GM06990 (cell line): ENCODE data around the gene DOK7.

Experiments
- DNase-seq: peaks from one replicate; pipeline ENCODE4 v3.0.0-alpha.2; 2011; ENCODE audit not compliant: insufficient read length; ENCODE audit errors: extremely low read depth
- H3K27me3 ChIP-seq: replicated peaks from 2 replicates; pipeline ENCODE4 v1.6.0; 2011; ENCODE audit warnings: low read length; ENCODE audit not compliant: control insufficient read depth, insufficient read depth
- H3K36me3 ChIP-seq: 2 replicates; pipeline ENCODE4 v1.5.1; 2011; ENCODE audit warnings: low read length; ENCODE audit not compliant: control insufficient read depth, insufficient read depth
- H3K4me3 ChIP-seq: replicated peaks from 2 replicates; pipeline ENCODE4 v1.5.1; 2011; ENCODE audit warnings: low read depth, mild to moderate bottlenecking, control low read depth, low read length
- CTCF ChIP-seq: IDR thresholded peaks from 2 replicates; pipeline ENCODE4 v1.5.1; 2011; ENCODE audit warnings: low read length, control low read depth, mild to moderate bottlenecking, inconsistent platforms; ENCODE audit not compliant: insufficient read depth, poor library complexity, severe bottlenecking

The DOK7 gene

GRCh38 chr4:3520796-3521600, 57.9 kb downstream of the DOK7 start:
- Histone ChIP-seq H3K4me3 (no peak overlapping the region), H3K27me3 (no peaks in the 10 kb centered on the region), H3K36me3 (peaks cover 49% of the 10 kb centered on the region)
- DNase-seq, result no peak
- no peak for TF ChIP-seq CTCF

GRCh38 chr4:3521621-3522325, 58.7 kb downstream of the DOK7 start:
- Histone ChIP-seq H3K36me3 (peaks cover 48% of the 10 kb centered on the region), H3K27me3 (no peaks in the 10 kb centered on the region), H3K4me3 (no peak overlapping the region)
- TF ChIP-seq CTCF, result no peak
- DNase-seq, result no peak

- no peak for DNase-seq
- Histone ChIP-seq H3K27me3 (no peaks in the 10 kb centered on the region), H3K36me3 (peaks cover 43% of the 10 kb centered on the region), H3K4me3 (no peak overlapping the region)
- no peak for TF ChIP-seq CTCF
Measured at GRCh38 chr4:3522326-3522640, 59.2 kb downstream of the DOK7 start.

- Histone ChIP-seq H3K36me3 (peaks cover 40% of the 10 kb centered on the region), H3K27me3 (no peaks in the 10 kb centered on the region), H3K4me3 (no peak overlapping the region)
- no peak for TF ChIP-seq CTCF
- DNase-seq, result no peak
Measured at GRCh38 chr4:3522651-3523050, 59.5 kb downstream of the DOK7 start.

- Histone ChIP-seq H3K27me3 (no peaks in the 10 kb centered on the region), H3K4me3 (no peak overlapping the region), H3K36me3 (peaks cover 37% of the 10 kb centered on the region)
- DNase-seq, result no peak
- no peak for TF ChIP-seq CTCF
Measured at GRCh38 chr4:3523146-3523627, 60.1 kb downstream of the DOK7 start.
